Superior temporal gyrus (tissue), 1 donor: ENCODE data around the gene MBIP.

Experiments
- DNase-seq: peaks from one replicate; pipeline ENCODE4 v3.0.0-alpha.2; 2016; ENCODE audit errors: extremely low spot score

MBIP gene

DNA sequence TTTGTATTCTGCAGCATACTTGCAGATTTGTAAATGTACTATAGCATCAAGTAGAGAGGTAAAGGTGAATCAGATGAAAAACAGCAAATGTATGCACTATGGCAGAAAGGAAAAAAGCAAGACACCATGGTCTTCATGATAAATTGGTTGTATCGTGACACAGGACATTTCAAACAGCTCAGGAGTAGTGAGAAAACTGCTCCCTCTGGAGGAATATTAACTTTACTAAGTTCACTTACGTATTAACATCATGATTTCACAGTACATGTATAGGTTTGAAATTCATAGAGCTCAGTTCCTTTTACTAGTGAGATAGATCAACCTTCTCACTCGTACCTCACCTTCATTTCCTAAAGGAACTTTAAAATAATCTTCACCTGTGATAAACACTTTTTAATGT, 6.5 kb downstream of the MBIP start:
- DNase-seq = no peak

GRCh38 chr14:36313206-36313605, 7.2 kb downstream of the MBIP start:
- DNase-seq = no peak

DNA sequence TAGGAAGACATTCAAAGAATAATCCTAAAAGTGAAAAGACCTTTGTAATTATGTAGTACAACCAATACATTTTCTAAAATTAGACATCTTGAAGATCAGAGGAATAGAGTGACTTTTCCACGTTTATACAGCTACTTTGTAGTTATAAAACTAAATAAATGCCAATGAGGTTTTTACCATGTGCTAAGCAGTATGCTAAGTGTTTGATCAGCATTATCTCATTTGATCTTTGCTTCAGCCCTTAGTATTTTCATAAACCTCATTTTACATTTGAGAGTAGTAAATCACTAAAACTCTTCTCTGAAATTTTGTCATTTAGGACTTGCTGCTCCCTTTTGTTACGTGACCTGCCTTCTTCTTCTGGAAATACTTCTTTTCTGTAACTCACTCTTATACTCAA, 13.6 kb downstream of the MBIP start:
- no peak for DNase-seq

- DNase-seq = no peak
These were observed 15.5 kb downstream of the MBIP start for GRCh38 chr14:36304895-36305294.

DNA sequence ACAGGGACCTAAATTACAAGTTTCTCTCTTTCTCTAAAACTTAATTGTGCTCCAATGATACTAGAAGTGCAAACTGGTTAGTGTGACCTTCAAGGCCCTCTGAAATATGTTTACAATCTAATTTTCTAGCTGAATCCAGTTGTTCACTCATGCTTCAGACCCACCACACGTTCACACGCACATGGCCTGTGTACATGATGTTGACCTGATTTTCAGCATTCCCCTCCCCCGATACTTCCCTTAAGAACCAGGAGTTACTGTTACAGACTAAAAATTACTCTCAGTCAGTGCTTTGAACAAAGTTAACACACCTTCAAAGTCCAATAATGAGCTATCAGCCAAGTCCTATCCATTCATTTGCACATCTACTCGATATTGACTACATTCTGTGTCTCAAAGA, 16.5 kb downstream of the MBIP start:
- no peak for DNase-seq

DNA sequence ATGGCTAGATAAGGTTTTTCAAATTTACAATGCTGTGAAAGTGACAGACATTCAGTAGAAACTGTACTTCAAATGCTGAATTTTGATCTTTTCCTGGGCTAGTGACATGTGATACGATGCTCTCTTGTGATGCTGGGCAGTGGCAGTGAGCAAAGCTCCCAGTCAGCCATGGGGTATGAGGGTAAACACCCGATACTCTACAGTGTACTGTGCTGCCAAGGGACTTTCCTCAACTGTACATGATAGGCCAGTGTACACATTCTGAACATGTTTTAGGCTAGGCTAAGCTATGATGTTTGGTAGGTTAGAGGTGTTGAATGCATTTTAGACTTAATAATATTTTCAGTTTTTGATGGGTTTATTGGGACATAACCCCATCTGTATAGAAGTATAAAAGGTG, 17.6 kb downstream of the MBIP start:
- no peak for DNase-seq

DNA sequence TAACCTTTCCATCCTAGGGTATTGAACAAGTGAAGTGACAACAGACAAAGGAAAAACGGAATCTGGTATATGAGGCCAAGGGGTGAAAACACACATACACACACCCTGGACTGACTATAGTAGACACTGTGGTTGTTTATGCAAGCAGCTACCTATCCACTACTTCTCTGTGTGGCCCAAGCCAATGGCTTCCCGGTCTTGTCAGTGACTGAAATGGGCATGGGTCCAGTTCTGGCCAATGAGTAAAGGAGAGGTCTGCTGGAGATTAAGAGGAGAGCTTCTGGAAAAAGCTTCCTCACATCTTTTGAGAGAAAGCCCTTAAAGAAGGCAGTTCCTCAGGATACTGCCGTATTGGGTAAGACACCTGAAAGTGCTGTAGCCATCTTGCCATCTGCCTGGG, 19.3 kb downstream of the MBIP start:
- no peak for DNase-seq

DNA sequence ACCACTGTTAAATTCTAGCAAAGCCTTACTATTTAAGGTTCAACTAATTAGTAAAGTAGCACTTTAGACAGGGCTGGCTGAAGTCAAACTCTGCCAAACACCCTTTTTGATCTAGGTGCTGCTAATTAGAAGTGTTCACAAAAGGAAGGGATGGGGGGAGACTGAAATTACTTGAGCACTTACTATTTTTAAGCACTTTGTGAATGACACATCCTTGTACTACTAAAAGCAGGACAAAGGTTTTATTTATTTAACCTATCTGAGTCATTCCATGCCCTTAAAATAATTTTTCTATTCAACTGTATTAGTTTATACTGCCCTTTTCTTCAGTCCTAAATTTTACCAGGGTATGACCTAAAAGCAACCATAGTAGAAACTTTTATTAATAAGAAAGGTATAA, 20.1 kb downstream of the MBIP start:
- DNase-seq = no peak

DNA sequence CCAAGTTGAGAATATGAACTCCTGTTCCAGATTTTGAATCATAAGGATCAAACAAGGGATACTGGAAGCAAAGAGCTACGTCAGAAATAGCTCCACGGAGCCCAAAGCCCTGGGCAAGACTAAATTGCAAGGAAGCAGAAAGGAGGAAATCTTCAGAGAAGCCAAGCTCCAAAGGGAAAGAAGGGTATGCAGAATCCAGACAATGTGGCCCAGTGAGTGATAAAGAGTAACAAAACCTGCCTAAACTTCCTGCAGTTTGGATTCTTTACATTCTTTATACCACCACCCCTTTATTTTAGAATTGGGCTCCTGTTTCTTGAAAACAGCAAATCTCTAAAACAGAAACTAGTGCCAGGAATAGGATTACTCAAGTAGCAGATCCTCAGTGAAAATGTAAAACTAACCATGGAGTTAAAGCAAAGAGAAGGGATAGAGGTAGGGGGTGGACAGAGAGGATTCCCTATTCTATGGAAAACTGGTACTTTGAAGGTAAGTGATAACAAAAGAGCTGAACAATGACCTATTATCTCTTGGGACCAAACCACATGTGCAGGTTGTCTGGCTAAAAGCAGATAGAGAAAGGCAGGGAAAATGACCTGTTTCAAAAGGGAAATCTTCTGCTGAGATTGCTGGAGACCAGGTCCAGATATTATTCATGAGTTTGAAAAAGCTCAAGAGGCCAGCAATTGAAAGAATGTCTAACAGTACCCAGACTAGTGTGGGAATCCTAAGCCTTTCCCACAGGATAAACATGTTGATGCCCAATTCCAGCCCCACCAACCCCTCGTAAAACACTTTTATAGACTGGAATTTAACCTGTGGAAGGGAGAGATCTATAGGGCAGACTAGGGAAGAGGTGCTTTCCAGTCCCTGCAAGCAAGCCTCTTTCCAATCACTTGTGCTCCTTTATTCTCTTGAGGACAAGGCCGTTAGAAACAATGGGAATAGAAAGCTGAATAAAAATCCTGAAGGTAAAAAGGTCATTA, 24.5 kb downstream of the MBIP start:
- no peak for DNase-seq

GRCh38 chr14:36294543-36294942, 25.9 kb downstream of the MBIP start:
- DNase-seq = no peak

GRCh38 chr14:36293824-36294223, 26.6 kb downstream of the MBIP start:
- DNase-seq = no peak

- DNase-seq = no peak
These were observed 30.5 kb downstream of the MBIP start for GRCh38 chr14:36289954-36290353.

GRCh38 chr14:36288496-36288895, 31.9 kb downstream of the MBIP start:
- no peak for DNase-seq

- no peak for DNase-seq
These were observed 35.4 kb downstream of the MBIP start for GRCh38 chr14:36284971-36285595.

DNA sequence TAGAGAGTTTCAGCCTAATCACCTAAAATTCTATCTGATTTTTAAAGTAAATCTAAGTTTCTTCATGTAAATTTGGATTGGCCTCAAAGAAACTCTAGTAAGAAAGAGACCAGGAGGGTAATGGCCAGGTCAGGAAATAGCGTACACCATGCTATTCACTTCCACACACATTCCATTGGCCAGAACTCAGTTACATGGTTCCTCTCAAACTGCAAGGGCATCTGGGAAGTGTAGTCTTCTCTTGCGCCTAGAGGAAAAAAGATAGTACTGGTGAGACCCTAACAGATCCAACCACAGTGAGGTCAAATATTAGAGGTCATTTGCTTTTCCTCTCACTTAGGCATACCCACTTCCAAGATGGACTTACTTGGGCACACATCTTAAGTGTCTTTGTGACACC, 39.1 kb downstream of the MBIP start:
- DNase-seq = no peak

GRCh38 chr14:36279306-36280190, 40.9 kb downstream of the MBIP start:
- DNase-seq = no peak

- no peak for DNase-seq
These were observed 44.7 kb downstream of the MBIP start for GRCh38 chr14:36275741-36276140.

GRCh38 chr14:36271939-36272907, 48.2 kb downstream of the MBIP start:
- no peak for DNase-seq

DNA sequence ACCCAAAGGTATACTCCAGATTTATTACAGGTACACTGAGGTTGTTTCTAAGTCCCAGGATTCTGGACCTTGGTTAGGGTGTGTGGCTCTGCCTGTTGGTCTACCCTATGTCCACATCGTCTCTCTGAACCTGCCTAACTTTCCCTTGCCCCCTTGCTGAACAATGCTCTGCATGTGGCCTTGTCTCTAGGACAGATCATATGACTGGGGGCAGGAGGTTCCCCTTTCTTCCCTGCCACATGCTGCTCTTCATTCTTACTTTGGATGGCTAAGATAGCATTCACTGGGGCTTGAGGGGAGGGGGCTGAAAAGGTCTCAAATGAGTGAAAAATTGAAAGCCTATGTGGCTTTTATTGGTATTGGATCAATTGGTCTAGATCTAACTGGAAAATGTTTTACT, 49.2 kb downstream of the MBIP start:
- no peak for DNase-seq

DNA sequence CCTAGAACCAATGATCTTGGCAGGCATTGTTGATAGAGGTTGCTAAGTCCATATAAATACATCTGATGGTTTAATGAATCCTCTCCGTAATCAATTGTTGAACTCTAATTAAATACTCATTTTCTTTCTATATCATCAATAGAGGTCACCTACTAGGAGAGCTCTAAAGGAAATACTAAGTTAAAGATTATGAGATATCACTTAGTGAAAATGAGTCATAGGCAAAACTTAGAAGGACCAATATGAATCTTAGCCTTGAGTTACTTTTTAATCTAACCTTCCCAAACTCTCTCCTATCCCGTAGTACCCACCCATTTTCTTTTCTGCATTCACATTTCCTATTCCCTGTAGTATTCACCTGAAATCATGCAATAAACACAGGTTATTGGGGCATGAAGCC, 50.2 kb downstream of the MBIP start:
- DNase-seq = no peak

DNA sequence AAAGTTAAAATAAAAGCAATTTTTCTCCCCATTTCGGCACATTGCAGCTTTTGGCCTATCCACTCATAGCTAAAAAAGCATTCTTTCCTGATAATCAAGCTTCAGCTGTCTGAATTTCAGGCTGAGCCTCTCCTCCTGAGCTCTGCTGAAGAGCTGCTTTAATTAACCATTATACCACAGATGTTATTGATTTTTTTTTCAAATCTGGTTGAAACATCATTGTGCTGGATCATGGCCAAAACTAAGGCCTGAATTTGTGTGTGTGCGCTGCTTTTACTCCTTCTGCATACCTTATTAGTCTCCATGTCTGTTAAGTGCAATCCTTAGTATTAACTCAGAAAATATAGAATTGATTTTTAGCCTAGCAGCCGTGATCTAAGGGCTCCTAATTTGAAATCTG, 52.3 kb downstream of the MBIP start:
- DNase-seq = no peak
